GM10266 (cell line): ENCODE results near the gene HDDC3.
"Not testable (repeated sequence)": the region's sequence is repeated elsewhere in the genome, so short reads cannot be mapped to it uniquely, and the experiment has no call there.

Source experiments
- DNase-seq: peaks from one replicate; pipeline ENCODE4 v3.0.0; 2012; ENCODE audit errors: extremely low spot score
- TF ChIP-seq, protein P1 (sequence below): IDR thresholded peaks from 2 replicates; pipeline ENCODE4 v1.5.1; 2012; ENCODE audit warnings: mild to moderate bottlenecking, low read depth; ENCODE audit not compliant: control insufficient read depth, insufficient read depth; ENCODE audit errors: missing control alignments

The HDDC3 gene

DNA sequence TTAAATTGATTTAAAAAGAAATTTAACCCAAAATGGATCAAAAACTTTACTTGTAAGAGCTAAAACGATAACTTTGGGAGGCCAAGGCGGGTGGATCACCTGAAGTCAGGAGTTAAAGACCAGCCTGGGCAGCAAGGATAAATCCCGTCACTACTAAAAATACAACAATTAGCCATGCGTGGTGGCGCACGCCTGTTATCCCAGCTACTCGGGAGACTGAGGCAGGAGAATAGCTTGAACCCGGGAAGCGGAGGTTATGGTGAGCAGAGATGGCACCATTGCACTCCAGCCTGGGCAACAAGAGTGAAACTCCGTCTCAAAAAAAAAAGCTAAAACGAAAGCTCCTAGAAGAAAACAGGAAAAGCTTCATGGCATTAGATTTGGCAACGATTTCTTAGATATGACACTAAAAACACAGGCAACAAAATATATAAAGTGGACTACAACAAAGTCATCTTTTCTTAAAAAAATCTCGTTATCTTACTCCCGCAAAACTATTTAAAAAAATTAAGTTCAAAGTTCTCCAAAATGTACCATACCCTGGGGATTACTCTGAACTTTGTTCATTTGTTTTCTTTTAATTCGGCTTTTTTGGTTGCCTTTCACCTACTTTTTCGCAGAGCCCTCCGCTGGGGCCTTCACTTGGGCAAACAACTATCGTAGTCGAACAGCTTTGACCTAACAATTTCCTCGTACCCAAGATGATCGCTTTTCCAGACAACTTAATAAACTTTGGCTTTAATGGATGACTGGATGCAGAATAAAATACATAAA lies 2.9 kb downstream of the HDDC3 start:
- DNase-seq: no peak

DNA sequence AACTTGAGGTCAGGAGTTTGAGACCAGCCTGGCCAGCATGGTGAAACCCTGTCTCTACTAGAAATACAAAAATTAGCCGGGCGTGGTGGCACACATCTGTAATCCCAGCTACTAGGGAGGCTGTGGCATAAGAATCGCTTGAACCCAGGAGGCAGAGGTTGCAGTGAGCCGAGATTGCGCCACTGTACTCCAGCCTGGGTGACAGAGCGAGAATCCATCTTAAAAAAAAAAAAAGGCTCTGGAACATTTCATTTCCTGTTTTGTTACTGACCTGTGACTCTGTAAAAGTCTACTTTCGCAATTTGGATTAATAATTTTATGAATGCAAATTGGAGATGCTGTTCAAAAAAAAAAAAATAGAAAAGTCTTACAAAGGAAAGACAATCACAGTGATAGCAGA lies 4.2 kb downstream of the HDDC3 start:
- DNase-seq: not testable (repeated sequence)

More for the DNA sequence above, 2.9 kb downstream of the HDDC3 start:
- TF ChIP-seq, protein P1, sequence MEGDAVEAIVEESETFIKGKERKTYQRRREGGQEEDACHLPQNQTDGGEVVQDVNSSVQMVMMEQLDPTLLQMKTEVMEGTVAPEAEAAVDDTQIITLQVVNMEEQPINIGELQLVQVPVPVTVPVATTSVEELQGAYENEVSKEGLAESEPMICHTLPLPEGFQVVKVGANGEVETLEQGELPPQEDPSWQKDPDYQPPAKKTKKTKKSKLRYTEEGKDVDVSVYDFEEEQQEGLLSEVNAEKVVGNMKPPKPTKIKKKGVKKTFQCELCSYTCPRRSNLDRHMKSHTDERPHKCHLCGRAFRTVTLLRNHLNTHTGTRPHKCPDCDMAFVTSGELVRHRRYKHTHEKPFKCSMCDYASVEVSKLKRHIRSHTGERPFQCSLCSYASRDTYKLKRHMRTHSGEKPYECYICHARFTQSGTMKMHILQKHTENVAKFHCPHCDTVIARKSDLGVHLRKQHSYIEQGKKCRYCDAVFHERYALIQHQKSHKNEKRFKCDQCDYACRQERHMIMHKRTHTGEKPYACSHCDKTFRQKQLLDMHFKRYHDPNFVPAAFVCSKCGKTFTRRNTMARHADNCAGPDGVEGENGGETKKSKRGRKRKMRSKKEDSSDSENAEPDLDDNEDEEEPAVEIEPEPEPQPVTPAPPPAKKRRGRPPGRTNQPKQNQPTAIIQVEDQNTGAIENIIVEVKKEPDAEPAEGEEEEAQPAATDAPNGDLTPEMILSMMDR: no peak

DNA sequence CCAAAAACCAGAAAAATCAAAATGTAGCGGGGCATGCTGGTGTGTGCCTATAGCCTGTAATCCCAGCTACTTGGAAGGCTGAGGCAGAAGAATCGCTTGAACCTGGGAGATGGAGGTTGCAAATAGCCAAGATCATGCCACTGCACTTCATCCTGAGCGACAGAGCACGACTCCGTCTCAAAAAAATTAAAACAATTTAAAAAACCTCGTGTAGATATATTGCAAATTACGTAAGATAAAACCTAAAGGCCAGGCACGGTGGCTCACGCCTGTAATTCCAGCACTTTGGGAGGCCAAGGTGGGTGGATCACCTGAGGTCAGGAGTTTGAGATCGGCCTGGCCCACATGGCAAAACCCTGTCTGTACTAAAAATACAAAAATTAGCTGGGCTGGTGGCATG lies 5.6 kb downstream of the HDDC3 start:
- not testable (repeated sequence) for DNase-seq

DNA sequence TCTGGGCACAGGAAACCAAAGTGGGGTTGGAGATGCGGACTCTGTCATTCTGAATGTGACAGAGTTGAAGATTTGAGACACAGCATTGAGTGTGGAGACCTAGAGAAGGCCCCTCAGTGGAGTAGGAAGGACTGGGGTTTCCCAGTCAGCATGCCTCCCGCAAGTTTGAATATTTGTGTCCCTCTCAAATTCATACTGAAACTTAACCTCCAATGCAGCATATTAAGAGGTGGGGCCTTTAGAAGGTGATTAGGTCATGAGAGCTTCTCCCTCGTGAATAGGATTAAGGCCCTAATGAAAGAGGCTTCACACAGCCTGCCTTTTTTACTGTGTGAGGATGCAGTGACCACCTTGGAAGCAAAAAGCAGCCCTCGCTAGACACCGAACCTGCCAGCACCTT lies 8.0 kb downstream of the HDDC3 start:
- TF ChIP-seq, protein P1: no peak
- peak; percentile 79 for DNase-seq

DNA sequence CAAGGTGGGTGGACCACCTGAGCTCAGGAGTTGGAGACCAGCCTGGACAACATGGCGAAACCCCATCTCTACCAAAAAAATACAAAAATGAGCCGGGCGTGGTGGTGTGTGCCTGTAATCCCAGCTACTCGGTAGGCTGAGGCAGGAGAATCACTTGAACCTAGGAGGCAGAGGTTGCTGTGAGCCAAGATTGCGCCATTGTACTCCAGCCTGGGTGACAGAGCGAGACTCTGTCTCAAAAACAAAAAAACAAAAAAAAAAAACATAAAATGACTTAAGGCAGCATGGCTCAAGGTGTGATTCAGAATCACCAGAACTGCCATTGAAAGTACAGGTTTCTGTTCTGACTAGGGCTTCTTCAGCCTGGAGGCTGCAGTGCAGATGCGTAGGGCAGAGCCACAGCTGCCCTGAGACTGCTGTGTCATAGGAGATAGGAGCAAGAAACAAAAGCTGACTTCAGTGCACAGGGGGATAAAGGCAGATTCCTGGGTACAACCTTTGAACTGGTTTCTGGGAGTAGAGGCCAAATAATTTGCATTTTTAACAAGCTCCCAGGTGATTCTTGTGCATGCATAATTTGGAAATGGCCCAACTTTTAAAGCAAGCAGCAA lies 9.5 kb downstream of the HDDC3 start:
- DNase-seq: peak; percentile 74

DNA sequence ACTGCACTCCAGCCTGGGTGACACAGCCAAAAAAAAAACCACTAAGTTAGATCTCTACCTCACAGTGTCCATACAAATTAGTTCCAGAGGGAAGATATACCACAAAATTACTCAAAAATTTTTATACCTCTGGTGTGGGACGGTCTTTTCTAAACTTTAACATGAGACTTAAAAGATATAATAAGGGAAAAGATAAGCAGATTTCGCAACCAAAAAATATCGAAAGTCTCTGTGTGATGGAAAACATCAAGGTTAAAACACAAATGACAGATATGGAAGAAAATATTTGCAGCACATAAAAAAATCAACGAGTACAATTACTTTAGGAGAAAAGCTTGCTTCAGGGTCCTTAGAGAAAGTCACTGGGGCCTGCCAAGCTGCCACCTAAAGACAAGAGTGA lies 10.5 kb downstream of the HDDC3 start:
- TF ChIP-seq, protein P1: no peak
- no peak for DNase-seq

DNA sequence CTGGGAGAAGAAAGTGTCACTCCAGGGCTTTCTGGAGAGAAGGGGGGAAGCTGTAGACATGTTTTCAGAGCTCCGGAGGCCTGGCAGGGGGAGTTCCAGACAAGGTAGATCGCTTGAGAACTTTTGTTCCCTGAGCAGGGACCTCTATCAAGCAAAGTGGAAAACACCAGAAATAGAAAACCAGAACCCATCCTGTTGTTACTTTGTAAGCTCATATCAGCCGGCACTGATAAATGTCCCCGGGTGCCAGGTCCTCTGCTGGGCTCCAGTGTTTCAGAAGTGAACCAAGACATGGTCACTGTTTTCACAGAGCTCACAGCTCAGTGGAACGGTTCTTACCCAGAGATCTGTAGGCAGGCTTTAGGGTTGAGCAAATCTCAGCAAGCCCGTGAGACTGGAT lies 13.5 kb downstream of the HDDC3 start:
- TF ChIP-seq, protein P1: no peak
- DNase-seq: no peak

DNA sequence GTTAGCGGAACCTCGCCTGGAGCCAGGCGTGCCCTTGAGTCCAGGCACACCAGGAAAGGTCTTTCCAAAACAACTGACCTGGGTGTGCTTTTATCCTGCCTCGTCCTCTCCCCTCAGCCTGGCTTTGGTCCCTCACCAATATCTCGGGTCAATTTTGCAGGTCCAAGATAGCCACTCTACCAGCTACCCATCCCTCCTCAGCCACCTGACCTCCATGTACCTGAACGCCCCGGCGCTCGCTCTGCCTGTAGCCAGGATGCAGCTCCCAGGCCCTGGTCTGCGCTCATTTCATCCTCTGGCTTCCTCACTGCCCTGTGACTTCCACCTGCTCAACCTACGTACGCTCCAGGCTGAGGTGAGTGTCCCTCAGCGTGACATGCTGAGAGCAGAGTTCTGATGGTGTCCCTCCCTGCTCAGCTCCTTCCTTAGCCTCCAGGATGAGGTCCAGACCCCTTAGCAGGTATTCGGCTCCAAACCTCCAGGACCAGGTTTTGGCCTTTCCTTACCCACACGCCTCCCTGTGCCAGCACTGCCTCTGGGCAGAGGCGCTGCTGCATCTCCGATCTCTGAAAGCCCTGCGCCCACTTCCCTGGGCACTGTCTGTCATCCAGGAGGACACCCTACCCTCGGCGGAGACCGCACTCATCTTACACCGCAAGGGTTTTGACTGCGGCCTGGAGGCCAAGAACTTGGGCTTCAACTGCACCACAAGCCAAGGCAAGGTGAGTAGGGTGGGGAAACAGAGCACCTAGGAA lies 14.1 kb downstream of the HDDC3 start:
- TF ChIP-seq, protein P1: no peak
- DNase-seq: no peak
